CD14-positive monocyte (primary cell): ENCODE measurements around the gene HTR7. TPM values are rescaled to one million over a fixed set of nuclear protein-coding genes. Genes with fewer than 3 reads are reported as not detected.

Source experiments
- DNase-seq, 3 donors: peaks; one replicate each; pipeline ENCODE4 v3.0.0-alpha.2; 2011 to 2022
- H2AFZ ChIP-seq: 2 replicates; pipeline ENCODE4 v1.6.0; 2012; ENCODE audit warnings: mild to moderate bottlenecking, low read depth, low read length, inconsistent platforms; ENCODE audit not compliant: insufficient read depth, poor library complexity, severe bottlenecking
- H3K27ac ChIP-seq, 2 donors: 1 replicate in 1 of 2; 2 replicates in 1 of 2; pipeline ENCODE4 v1.5.1; 2012 to 2013; ENCODE audit warnings: low read length in 2 of 2, control low read depth in 1 of 2, inconsistent platforms in 1 of 2, low read depth in 1 of 2, mild to moderate bottlenecking in 1 of 2
- H3K27me3 ChIP-seq, 2 donors: one replicate each; pipeline versions ENCODE4 v1.6.0 to v1.6.1; 2011 to 2013; ENCODE audit warnings: low read length in 2 of 2; ENCODE audit not compliant: control insufficient read depth in 2 of 2, insufficient read depth in 2 of 2
- H3K36me3 ChIP-seq, 2 donors: replicated peaks in 1 of 2; 1 replicate in 1 of 2; 2 replicates in 1 of 2; pipeline versions ENCODE4 v1.5.1 to v1.6.1; 2012 to 2013; ENCODE audit warnings: low read length in 2 of 2, control low read depth in 1 of 2, inconsistent platforms in 1 of 2, mild to moderate bottlenecking in 1 of 2; ENCODE audit not compliant: insufficient read depth in 2 of 2, control insufficient read depth in 1 of 2
- H3K4me1 ChIP-seq, 2 donors: 1 replicate in 1 of 2; 2 replicates in 1 of 2; pipeline versions ENCODE4 v1.5.1 to v1.6.1; 2012 to 2013; ENCODE audit warnings: low read length in 2 of 2, control low read depth in 1 of 2, inconsistent platforms in 1 of 2, mild to moderate bottlenecking in 1 of 2, moderate library complexity in 1 of 2; ENCODE audit not compliant: insufficient read depth in 2 of 2, control insufficient read depth in 1 of 2
- H3K4me2 ChIP-seq: replicated peaks from 2 replicates; pipeline ENCODE3; 2012; ENCODE audit warnings: low read length, moderate library complexity, mild to moderate bottlenecking; ENCODE audit not compliant: poor library complexity, severe bottlenecking; ENCODE audit errors: extremely low read depth
- H3K4me3 ChIP-seq, 3 experiments: fragments of 200-600 bp in 1 of 3; sonication (generic) in 1 of 3; replicated peaks in 1 of 3; 1 replicate in 2 of 3; 2 replicates in 1 of 3; pipeline ENCODE4 v1.5.1; 2011 to 2013; ENCODE audit warnings: low read length in 3 of 3, mild to moderate bottlenecking in 3 of 3, control low read depth in 2 of 3, low read depth in 2 of 3, inconsistent platforms in 1 of 3, moderate library complexity in 1 of 3
- H3K79me2 ChIP-seq: 2 replicates; pipeline ENCODE4 v1.6.0; 2012; ENCODE audit warnings: mild to moderate bottlenecking, control low read depth, inconsistent platforms, low read length, moderate library complexity; ENCODE audit not compliant: insufficient read depth
- H3K9ac ChIP-seq: 2 replicates; pipeline ENCODE4 v1.6.0; 2017; ENCODE audit warnings: low read length, mild to moderate bottlenecking; ENCODE audit not compliant: insufficient read depth, poor library complexity, severe bottlenecking
- H3K9me3 ChIP-seq, 2 donors: replicated peaks in 1 of 2; 1 replicate in 1 of 2; 2 replicates in 1 of 2; pipeline versions ENCODE4 v1.5.1 to v1.6.1; 2012 to 2013; ENCODE audit warnings: low read length in 2 of 2, control low read depth in 1 of 2; ENCODE audit not compliant: control insufficient read depth in 1 of 2, insufficient read depth in 1 of 2
- H4K20me1 ChIP-seq: 2 replicates; pipeline ENCODE4 v1.6.0; 2012; ENCODE audit warnings: mild to moderate bottlenecking, low read length, control low read depth, moderate library complexity; ENCODE audit not compliant: insufficient read depth
- H3K27ac Mint-ChIP-seq, 7 donors: one replicate each; pipeline ENCODE4 v1.8.0; 2020; ENCODE audit warnings: mild to moderate bottlenecking in 7 of 7, mixed read lengths in 7 of 7, moderate library complexity in 6 of 7, inconsistent platforms in 2 of 7
- H3K27me3 Mint-ChIP-seq, 3 donors: one replicate each; pipeline ENCODE4 v1.8.0; 2021 to 2022; ENCODE audit warnings: low read depth in 3 of 3, mild to moderate bottlenecking in 3 of 3, mixed read lengths in 3 of 3, moderate library complexity in 3 of 3, inconsistent platforms in 1 of 3
- H3K36me3 Mint-ChIP-seq, 2 donors: one replicate each; pipeline ENCODE4 v1.8.0; 2020; ENCODE audit warnings: mixed read lengths in 2 of 2, inconsistent platforms in 1 of 2, mild to moderate bottlenecking in 1 of 2
- H3K4me1 Mint-ChIP-seq: one replicate; pipeline ENCODE4 v1.8.0; 2020; ENCODE audit warnings: mild to moderate bottlenecking, mixed read lengths
- H3K4me3 Mint-ChIP-seq, 2 donors: one replicate each; pipeline ENCODE4 v1.8.0; 2020; ENCODE audit warnings: mild to moderate bottlenecking in 2 of 2, mixed read lengths in 2 of 2, moderate library complexity in 1 of 2
- H3K9me3 Mint-ChIP-seq, 7 donors: one replicate each; pipeline ENCODE4 v1.8.0; 2020 to 2022; ENCODE audit warnings: mixed read lengths in 7 of 7, mild to moderate bottlenecking in 6 of 7, moderate library complexity in 6 of 7, inconsistent platforms in 2 of 7
- whole genome bisulfite sequencing: methylation state at CpG from one replicate; pipeline ENCODE4 v1.1.5; 2013; ENCODE audit warnings: missing lambda C conversion rate; ENCODE audit not compliant: insufficient coverage; 5-methylcytosine and 5-hydroxymethylcytosine counted together
- intact Hi-C, 2 donors: fragments of 100-400 bp; cut with micrococcal nuclease; formaldehyde crosslinking; loops; one replicate each; pipeline versions ENCODE4 v1.15.0 to v1.15.1; 2023
- polyA minus RNA-seq: library from RNA; depleted of rRNA, polyadenylated mRNA; stranded (reverse); fragments of >200 nt; gene quantifications from 2 replicates; pipeline ENCODE4 v1.2.3, GENCODE V29; 2012
- polyA plus RNA-seq, 3 donors: library from polyadenylated mRNA; depleted of rRNA in 1 of 3; unstranded in 2 of 3; stranded (reverse) in 1 of 3; fragments of 300-500 nt in 2 of 3; fragments of >200 nt in 1 of 3; fragmentation: Illumina TruSeq in 2 of 3; gene quantifications; 1 replicate in 2 of 3; 2 replicates in 1 of 3; pipeline ENCODE4 v1.2.3, GENCODE V29; 2012 to 2021
- total RNA-seq, 12 experiments: library from RNA in 1 of 12; stranded (reverse) in 1 of 12; fragments of 120-200 nt in 1 of 12; gene quantifications; one replicate each; pipeline ENCODE4 v1.2.4 and lab custom pipeline; 2013 to 2026; ENCODE audit warnings: mixed read lengths in 6 of 12, inconsistent platforms in 1 of 12
- TF ChIP-seq, protein P1 (sequence below): fragments of 200-600 bp; IDR thresholded peaks from one replicate; pipeline ENCODE4 v1.8.0; 2022; ENCODE audit warnings: antibody characterized with exemption, mild to moderate bottlenecking

HTR7 gene
- 2.1 TPM for total RNA-seq (2013)
- polyA plus RNA-seq (1 to 10 TPM in 2 of 3 donors, under 1 TPM in 1; 0.95 to 1.6 (median 1.1) TPM), polyA minus RNA-seq (2.0 and 2.4 TPM in 2 replicates), total RNA-seq (lab: John Stamatoyannopoulos, UW) (3.5 to 18.2 (median 7.8) reads per million in 11 experiments)

DNA sequence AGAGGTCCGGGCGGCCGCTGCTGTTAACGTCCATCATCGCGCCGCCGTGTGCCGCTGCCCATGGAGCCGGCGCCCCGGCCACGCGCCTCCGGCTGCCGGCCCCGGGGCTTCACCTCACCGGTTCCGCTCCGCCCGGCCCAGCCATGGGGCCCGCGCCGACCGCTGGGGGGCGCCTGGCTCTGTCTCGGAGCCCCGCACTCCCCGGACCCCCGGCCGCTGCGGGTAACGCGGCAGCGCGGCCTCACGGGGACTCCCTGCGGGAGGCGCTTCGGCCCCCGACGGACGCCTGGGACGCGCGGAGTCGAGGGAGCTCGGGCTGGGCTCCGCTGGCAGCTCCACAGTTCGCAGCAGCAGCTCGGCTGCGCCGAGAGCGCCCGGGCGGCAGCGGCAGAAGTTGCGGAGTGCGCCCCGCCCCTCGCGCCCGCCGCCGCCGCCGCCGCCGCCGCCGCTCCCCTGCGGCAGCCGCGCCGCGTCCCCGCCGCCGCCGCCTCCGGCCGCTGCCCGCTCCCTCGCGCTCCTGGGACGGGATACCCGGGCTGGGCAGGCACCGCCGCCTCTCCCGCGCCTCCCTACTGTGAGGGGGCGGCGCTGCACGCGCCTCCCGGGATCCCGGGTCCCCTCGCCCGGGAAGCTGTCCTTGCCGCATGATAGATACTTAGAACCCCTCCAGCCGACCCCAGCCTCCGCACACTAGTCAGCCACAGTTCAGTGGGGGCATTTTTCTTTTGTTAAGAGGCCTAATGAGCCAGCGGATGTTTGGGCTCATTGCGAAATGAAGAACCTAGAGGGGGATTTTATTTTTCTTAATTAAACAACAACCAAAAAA is at the start of gene HTR7:
HTR7 (minus strand) TSS at position 405 of the 826 bp plus-strand sequence; CDS start at position 37, 368 bp downstream.
- intact Hi-C loops, result no loop called here
- peak within 1 kb of the TSS; percentile 96 to 98 for H3K4me3 Mint-ChIP-seq
- H4K20me1 ChIP-seq, result no peaks in the 10 kb centered on the region
- peaks cover 23 to 36% (median 32%) of the 10 kb centered on the region in 3 donors for H3K27me3 Mint-ChIP-seq
- TF ChIP-seq, protein P1, sequence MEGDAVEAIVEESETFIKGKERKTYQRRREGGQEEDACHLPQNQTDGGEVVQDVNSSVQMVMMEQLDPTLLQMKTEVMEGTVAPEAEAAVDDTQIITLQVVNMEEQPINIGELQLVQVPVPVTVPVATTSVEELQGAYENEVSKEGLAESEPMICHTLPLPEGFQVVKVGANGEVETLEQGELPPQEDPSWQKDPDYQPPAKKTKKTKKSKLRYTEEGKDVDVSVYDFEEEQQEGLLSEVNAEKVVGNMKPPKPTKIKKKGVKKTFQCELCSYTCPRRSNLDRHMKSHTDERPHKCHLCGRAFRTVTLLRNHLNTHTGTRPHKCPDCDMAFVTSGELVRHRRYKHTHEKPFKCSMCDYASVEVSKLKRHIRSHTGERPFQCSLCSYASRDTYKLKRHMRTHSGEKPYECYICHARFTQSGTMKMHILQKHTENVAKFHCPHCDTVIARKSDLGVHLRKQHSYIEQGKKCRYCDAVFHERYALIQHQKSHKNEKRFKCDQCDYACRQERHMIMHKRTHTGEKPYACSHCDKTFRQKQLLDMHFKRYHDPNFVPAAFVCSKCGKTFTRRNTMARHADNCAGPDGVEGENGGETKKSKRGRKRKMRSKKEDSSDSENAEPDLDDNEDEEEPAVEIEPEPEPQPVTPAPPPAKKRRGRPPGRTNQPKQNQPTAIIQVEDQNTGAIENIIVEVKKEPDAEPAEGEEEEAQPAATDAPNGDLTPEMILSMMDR, result peak; percentile 73
- H3K36me3 Mint-ChIP-seq, result no peaks in the 10 kb centered on the region
- H3K9me3 ChIP-seq, result no peaks in the 10 kb centered on the region
- H3K27ac ChIP-seq, result peak within 1 kb of the TSS; percentile 70 to 87
- H2AFZ ChIP-seq, result peak within 1 kb of the TSS; percentile 95
- under 1% methylated on average over 95 of the region's 104 CpGs for WGBS
- H3K36me3 ChIP-seq, result no peaks in the 10 kb centered on the region
- peaks cover 0 to 3% (median 0%) of the 10 kb centered on the region in 7 donors for H3K9me3 Mint-ChIP-seq
- H3K27me3 ChIP-seq, result peaks cover 21 to 24% of the 10 kb centered on the region in 2 donors
- H3K4me1 ChIP-seq, result peaks cover 23 to 36% of the 10 kb centered on the region in 2 donors
- H3K4me2 ChIP-seq, result peak within 1 kb of the TSS; percentile 96
- DNase-seq, result peak; percentile 37 to 65 (median 55)
- no peaks in the 10 kb centered on the region for H3K79me2 ChIP-seq
- peak within 1 kb of the TSS; percentile 75 for H3K9ac ChIP-seq
- H3K4me1 Mint-ChIP-seq, result peaks cover 30% of the 10 kb centered on the region
- peak within 1 kb of the TSS; percentile 82 to 93 (median 91) for H3K27ac Mint-ChIP-seq
- H3K4me3 ChIP-seq, result peak within 1 kb of the TSS; percentile 63 to 98 (median 82)

DNA sequence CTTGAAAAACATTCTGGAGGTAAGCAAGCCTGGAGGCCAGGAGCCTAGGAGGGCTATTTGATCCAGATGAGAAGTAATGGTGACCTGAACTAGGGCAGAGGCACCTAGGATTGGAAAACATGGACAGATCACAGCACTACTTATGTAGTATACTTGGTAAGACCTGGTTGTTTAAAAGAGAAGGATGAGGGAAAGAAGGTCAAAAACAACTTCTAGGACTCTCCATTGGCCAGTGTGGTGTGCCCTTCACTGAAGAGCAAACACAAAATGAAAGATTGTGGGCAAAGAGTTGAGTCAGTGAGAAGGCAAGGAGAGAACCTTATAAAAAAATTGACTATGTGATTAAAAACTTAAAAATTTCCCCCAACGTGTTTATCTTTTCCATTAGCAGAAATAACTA is 48.8 kb upstream of the HTR7 start:
- no peak for DNase-seq
- H3K9me3 ChIP-seq, result no peaks in the 10 kb centered on the region
- WGBS, result no CpG with 5 or more reads among the region's 1 CpG
- H3K4me2 ChIP-seq, result no peak overlapping the region
- H3K4me3 ChIP-seq, result no peak overlapping the region
- no peaks in the 10 kb centered on the region for H3K4me1 ChIP-seq
- no peak overlapping the region for H2AFZ ChIP-seq
- Mint-ChIP-seq H3K4me1 (peaks cover 2% of the 10 kb centered on the region), H3K27ac (no peak overlapping the region), H3K27me3 (peaks cover 0 to 2% (median 0%) of the 10 kb centered on the region in 3 donors), H3K9me3 (peaks cover 0 to 2% (median 0%) of the 10 kb centered on the region in 7 donors), H3K4me3 (no peak overlapping the region), H3K36me3 (peaks cover 31 to 39% of the 10 kb centered on the region in 2 donors)
- no peak overlapping the region for H3K9ac ChIP-seq
- intact Hi-C loops, result no loop called here
- H4K20me1 ChIP-seq, result no peaks in the 10 kb centered on the region
- TF ChIP-seq, protein P1, result no peak
- H3K27me3 ChIP-seq, result no peaks in the 10 kb centered on the region
- H3K79me2 ChIP-seq, result no peaks in the 10 kb centered on the region
- no peak overlapping the region for H3K27ac ChIP-seq
- peaks cover 7 to 23% of the 10 kb centered on the region in 2 donors for H3K36me3 ChIP-seq
